ENCODE results near the gene INSRR. TPM values are rescaled to one million over a fixed set of nuclear protein-coding genes. Genes with fewer than 3 reads are reported as not detected.

Gene INSRR
- total and polyA plus RNA-seq, 9 of the 15 experiments (the other 6 are each of a cell fraction or from before 2014, with no cell fraction given), result 0.03 to 0.18 (median 0.06) TPM; not detected in 3

DNA sequence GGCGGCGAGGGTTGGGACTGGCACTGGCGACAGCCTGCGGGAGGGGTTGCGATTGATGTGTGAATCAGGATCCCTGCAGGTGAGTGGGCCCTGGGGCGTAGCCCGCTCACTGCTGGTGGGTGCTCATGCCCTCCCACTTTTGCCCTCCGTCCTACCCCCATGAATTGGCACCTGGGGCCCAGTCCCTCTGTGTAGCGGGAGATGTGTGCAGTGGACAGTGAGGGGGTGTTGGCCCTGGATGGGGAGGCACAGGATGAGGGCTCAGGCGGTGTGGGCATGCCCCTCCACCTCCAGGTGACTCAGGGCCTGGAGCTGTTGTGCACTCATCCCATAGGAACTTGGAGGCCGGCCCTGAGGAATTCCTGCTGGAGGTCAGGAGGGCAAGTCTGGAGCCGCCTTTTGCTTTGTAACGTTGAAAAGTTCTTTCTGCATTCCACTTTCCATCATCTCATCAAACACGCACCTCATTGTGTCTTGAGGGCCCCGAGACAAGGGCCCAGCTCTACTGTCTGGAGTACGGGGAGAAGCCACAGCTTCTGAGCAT, 37.6 kb upstream of the INSRR start:
- Histone ChIP-seq H3K4me1 (replicated peaks in 1 of 2; ENCODE audit: control insufficient read depth in 2 of 2, insufficient read depth in 2 of 2, low read length in 2 of 2) (peaks cover 39 to 67% of the 10 kb centered on the region in 2 experiments), H3K27me3 (ENCODE audit: control insufficient read depth in 2 of 2, insufficient read depth in 2 of 2, low read length in 2 of 2) (no peaks in the 10 kb centered on the region), H2AFZ (ENCODE audit: low read depth, low read length) (no peak overlapping the region), H3K27ac (ENCODE audit: extremely low read depth, low read depth, low read length) (no peak overlapping the region), H3K79me2 (ENCODE audit: control insufficient read depth, insufficient read depth, low read length) (no peaks in the 10 kb centered on the region), H3K9ac (ENCODE audit: insufficient read depth in 1 of 2, low read depth in 2 of 2, low read length in 2 of 2) (peak overlapping the region in 1 of 2 experiments; percentile 28; a peak in 1 of 4 replicates), H3K9me1 (ENCODE audit: control insufficient read depth, insufficient read depth, low read length) (no peaks in the 10 kb centered on the region), H3K36me3 (ENCODE audit: control insufficient read depth, insufficient read depth, low read length) (no peaks in the 10 kb centered on the region), H3K9me3 (replicated peaks; ENCODE audit: control insufficient read depth, insufficient read depth, low read depth, low read length) (no peaks in the 10 kb centered on the region), H3K4me3 (no peak overlapping the region), H3K4me2 (ENCODE audit: insufficient read depth, low read length) (no peak overlapping the region), H4K20me1 (replicated peaks; ENCODE audit: control insufficient read depth, insufficient read depth, low read length) (no peaks in the 10 kb centered on the region)
- 84% methylated on average over 15 of the region's 16 CpGs for WGBS (ENCODE audit: insufficient coverage, low coverage, missing lambda C conversion rate)
- in situ Hi-C loops (cut with MboI), result no loop called here
- intact Hi-C loops (cut with micrococcal nuclease), result no loop called here
- TF ChIP-seq ZNF121 (CRISPR knock-in tag; conservative IDR thresholded peaks at IDR 0.05) (no peak), KLF1 (tag; IDR thresholded peaks at IDR 0.05) (no peak)
- TF ChIP-seq, protein P1, sequence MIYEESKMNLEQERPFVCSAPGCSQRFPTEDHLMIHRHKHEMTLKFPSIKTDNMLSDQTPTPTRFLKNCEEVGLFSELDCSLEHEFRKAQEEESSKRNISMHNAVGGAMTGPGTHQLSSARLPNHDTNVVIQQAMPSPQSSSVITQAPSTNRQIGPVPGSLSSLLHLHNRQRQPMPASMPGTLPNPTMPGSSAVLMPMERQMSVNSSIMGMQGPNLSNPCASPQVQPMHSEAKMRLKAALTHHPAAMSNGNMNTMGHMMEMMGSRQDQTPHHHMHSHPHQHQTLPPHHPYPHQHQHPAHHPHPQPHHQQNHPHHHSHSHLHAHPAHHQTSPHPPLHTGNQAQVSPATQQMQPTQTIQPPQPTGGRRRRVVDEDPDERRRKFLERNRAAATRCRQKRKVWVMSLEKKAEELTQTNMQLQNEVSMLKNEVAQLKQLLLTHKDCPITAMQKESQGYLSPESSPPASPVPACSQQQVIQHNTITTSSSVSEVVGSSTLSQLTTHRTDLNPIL (CRISPR knock-in tag; IDR thresholded peaks at IDR 0.05), result no peak
- ChIA-PET CTCF (ENCODE audit: low intra/inter-chr PET ratio) (no interaction called here), POLR2A (interaction anchor here (0.6 kb wide), 1 partner anchor 338 kb away, joined by 3 read pairs; no protein-coding TSS in a partner anchor)
- ATAC-seq (no peak), FAIRE-seq (no peak), DNase-seq (ENCODE audit: extremely low read depth in 1 of 4, low spot score in 3 of 4) (no peak)
- BruUV-seq (replicated peaks), result no TSS peak

DNA sequence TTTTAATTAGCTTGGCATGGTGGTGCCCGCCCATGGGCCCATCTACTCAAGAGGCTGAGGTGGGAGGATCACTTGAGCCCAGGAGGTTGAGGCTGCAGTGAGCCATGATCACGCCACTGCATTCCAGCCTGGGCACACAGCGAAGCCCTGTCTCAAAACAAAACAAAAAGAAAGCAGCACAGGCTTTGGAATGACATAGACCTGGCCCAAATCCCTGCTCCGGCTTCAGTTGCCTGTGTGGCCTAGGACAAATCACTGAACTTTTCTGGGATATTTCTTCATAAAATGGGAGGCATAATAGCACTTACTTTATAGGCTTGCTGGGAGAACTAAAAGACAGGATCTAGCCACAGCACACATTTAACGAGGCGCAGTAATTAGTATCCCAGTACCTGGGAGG, 37.0 kb upstream of the INSRR start:
- BruUV-seq (replicated peaks), result no TSS peak
- DNase-seq (ENCODE audit: extremely low read depth in 1 of 4, low spot score in 3 of 4), result no peak
- Histone ChIP-seq H3K9me1 (ENCODE audit: control insufficient read depth, insufficient read depth, low read length) (no peaks in the 10 kb centered on the region), H3K4me3 (no peak overlapping the region), H3K9ac (ENCODE audit: insufficient read depth in 1 of 2, low read depth in 2 of 2, low read length in 2 of 2) (no peak overlapping the region), H2AFZ (ENCODE audit: low read depth, low read length) (no peak overlapping the region), H3K27me3 (ENCODE audit: control insufficient read depth in 2 of 2, insufficient read depth in 2 of 2, low read length in 2 of 2) (no peaks in the 10 kb centered on the region), H3K27ac (ENCODE audit: extremely low read depth, low read depth, low read length) (no peak overlapping the region), H3K9me3 (replicated peaks; ENCODE audit: control insufficient read depth, insufficient read depth, low read depth, low read length) (no peaks in the 10 kb centered on the region), H3K4me2 (ENCODE audit: insufficient read depth, low read length) (no peak overlapping the region), H4K20me1 (replicated peaks; ENCODE audit: control insufficient read depth, insufficient read depth, low read length) (no peaks in the 10 kb centered on the region), H3K4me1 (replicated peaks in 1 of 2; ENCODE audit: control insufficient read depth in 2 of 2, insufficient read depth in 2 of 2, low read length in 2 of 2) (peaks cover 39 to 65% of the 10 kb centered on the region in 2 experiments), H3K36me3 (ENCODE audit: control insufficient read depth, insufficient read depth, low read length) (no peaks in the 10 kb centered on the region), H3K79me2 (ENCODE audit: control insufficient read depth, insufficient read depth, low read length) (no peaks in the 10 kb centered on the region)
- 96% methylated on average over 5 of the region's 6 CpGs for WGBS (ENCODE audit: insufficient coverage, low coverage, missing lambda C conversion rate)
- ChIA-PET POLR2A (interaction anchor here (1.0 to 1.5 kb wide), 2 partner anchors 64 to 148 kb away, joined by 3 to 5 read pairs; no protein-coding TSS in a partner anchor), CTCF (ENCODE audit: low intra/inter-chr PET ratio) (interaction anchor here (1.7 kb wide), 1 partner anchor 24 kb away, joined by 4 read pairs; the partner anchor contains the start of gene LRRC71)
- in situ Hi-C loops (cut with MboI) (no loop called here), intact Hi-C loops (cut with micrococcal nuclease) (no loop called here)
- FAIRE-seq, result no peak
- no peak for ATAC-seq
- TF ChIP-seq THRAP3 (IDR thresholded peaks at IDR 0.05; ENCODE audit: borderline replicate concordance) (no peak), ZBTB1 (CRISPR knock-in tag; IDR thresholded peaks at IDR 0.05; ENCODE audit: borderline replicate concordance, low read depth) (no peak), SPI1 (IDR thresholded peaks at IDR 0.05; ENCODE audit: borderline replicate concordance, low read depth, low read length) (no peak), XRCC5 (IDR thresholded peaks at IDR 0.05; ENCODE audit: low read depth, low read length) (no peak)
- TF ChIP-seq, protein P2, sequence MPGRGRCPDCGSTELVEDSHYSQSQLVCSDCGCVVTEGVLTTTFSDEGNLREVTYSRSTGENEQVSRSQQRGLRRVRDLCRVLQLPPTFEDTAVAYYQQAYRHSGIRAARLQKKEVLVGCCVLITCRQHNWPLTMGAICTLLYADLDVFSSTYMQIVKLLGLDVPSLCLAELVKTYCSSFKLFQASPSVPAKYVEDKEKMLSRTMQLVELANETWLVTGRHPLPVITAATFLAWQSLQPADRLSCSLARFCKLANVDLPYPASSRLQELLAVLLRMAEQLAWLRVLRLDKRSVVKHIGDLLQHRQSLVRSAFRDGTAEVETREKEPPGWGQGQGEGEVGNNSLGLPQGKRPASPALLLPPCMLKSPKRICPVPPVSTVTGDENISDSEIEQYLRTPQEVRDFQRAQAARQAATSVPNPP (IDR thresholded peaks at IDR 0.05; ENCODE audit: borderline replicate concordance, insufficient read depth, insufficient read length), result no peak

Data from K562 (cell line).